ENCODE data around the gene CAPN6.

CAPN6 gene, protein sequence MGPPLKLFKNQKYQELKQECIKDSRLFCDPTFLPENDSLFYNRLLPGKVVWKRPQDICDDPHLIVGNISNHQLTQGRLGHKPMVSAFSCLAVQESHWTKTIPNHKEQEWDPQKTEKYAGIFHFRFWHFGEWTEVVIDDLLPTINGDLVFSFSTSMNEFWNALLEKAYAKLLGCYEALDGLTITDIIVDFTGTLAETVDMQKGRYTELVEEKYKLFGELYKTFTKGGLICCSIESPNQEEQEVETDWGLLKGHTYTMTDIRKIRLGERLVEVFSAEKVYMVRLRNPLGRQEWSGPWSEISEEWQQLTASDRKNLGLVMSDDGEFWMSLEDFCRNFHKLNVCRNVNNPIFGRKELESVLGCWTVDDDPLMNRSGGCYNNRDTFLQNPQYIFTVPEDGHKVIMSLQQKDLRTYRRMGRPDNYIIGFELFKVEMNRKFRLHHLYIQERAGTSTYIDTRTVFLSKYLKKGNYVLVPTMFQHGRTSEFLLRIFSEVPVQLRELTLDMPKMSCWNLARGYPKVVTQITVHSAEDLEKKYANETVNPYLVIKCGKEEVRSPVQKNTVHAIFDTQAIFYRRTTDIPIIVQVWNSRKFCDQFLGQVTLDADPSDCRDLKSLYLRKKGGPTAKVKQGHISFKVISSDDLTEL

DNA sequence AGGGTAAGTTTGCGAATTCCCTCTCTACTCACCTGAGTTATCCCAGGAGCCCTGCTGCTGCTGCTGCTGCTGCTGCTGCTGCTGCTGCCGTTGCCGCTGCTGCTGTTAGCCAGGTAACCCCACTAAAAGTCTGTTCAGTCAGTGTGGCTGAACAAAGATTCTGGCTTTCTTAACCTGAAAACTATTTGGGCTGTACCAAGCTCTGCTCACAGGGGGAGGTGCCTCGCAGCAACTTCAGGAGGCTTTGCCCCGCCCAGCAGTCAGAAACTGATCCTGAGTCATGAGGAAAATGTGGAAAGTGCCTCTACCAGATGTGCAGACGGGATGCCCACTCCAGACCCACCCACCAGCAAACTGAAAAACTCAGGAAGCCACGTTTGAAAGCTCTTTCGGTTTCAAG is at the start of gene CAPN6:
Gene CAPN6 (minus strand): TSS at position 145 of the 400 bp plus-strand sequence. CDS start 6,547 bp downstream, outside the sequence.
- Histone ChIP-seq H3K4me3 (ENCODE audit: low read length) (no peak within 1 kb of the TSS), H4K20me1 (ENCODE audit: control insufficient read depth, insufficient read depth, low read depth, low read length) (no peaks in the 10 kb centered on the region), H3K79me2 (ENCODE audit: control insufficient read depth, low read length) (no peaks in the 10 kb centered on the region), H3K9me2 (replicated peaks; ENCODE audit: control insufficient read depth, low read length) (no peaks in the 10 kb centered on the region), H3K4me2 (ENCODE audit: low read length) (no peak within 1 kb of the TSS), H3K36me3 (ENCODE audit: control insufficient read depth, low read length) (no peaks in the 10 kb centered on the region), H3K27me3 (ENCODE audit: control insufficient read depth, low read length) (no peaks in the 10 kb centered on the region), H3K27ac (ENCODE audit: low read depth, low read length) (no peak within 1 kb of the TSS), H3F3A (ENCODE audit: control insufficient read depth, insufficient read depth) (no peaks in the 10 kb centered on the region), H3K4me1 (ENCODE audit: control insufficient read depth, low read length) (no peaks in the 10 kb centered on the region), H3K9me3 (ENCODE audit: control insufficient read depth, insufficient read depth, low read length) (no peaks in the 10 kb centered on the region)
- TF ChIP-seq, protein P1, sequence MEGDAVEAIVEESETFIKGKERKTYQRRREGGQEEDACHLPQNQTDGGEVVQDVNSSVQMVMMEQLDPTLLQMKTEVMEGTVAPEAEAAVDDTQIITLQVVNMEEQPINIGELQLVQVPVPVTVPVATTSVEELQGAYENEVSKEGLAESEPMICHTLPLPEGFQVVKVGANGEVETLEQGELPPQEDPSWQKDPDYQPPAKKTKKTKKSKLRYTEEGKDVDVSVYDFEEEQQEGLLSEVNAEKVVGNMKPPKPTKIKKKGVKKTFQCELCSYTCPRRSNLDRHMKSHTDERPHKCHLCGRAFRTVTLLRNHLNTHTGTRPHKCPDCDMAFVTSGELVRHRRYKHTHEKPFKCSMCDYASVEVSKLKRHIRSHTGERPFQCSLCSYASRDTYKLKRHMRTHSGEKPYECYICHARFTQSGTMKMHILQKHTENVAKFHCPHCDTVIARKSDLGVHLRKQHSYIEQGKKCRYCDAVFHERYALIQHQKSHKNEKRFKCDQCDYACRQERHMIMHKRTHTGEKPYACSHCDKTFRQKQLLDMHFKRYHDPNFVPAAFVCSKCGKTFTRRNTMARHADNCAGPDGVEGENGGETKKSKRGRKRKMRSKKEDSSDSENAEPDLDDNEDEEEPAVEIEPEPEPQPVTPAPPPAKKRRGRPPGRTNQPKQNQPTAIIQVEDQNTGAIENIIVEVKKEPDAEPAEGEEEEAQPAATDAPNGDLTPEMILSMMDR (IDR thresholded peaks at IDR 0.05; ENCODE audit: low read depth, low read length, poor library complexity, severe bottlenecking), result no peak
- no peak for TF ChIP-seq EZH2phosphoT487 (IDR thresholded peaks at IDR 0.05; ENCODE audit: borderline replicate concordance, low read length)

DNA sequence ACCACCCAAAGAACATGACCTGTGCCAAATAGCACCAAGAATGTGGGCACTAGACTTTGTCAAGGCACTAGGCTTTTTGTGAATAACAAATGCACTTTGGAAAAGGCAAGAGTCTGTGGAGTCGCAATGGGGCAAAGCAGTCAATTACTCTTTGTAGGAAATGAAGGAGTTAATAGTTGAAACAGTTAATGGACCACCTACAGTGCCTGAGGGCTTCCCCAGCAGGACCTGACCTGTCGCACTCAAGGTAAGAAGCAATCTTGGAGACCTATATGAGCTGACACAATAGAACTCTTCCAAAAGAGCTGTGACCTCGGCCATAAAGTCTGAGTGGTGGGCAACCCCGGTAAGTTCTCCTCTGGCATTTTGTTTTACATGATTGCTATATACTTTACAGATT is 49.2 kb upstream of the CAPN6 start:
- TF ChIP-seq, protein P1 (IDR thresholded peaks at IDR 0.05; ENCODE audit: low read depth, low read length, poor library complexity, severe bottlenecking), result no peak
- TF ChIP-seq EZH2phosphoT487 (IDR thresholded peaks at IDR 0.05; ENCODE audit: borderline replicate concordance, low read length), result no peak
- Histone ChIP-seq H3K9me3 (ENCODE audit: control insufficient read depth, insufficient read depth, low read length) (no peaks in the 10 kb centered on the region), H3K9me2 (replicated peaks; ENCODE audit: control insufficient read depth, low read length) (no peaks in the 10 kb centered on the region), H4K20me1 (ENCODE audit: control insufficient read depth, insufficient read depth, low read depth, low read length) (no peaks in the 10 kb centered on the region), H3K36me3 (ENCODE audit: control insufficient read depth, low read length) (no peaks in the 10 kb centered on the region), H3K27me3 (ENCODE audit: control insufficient read depth, low read length) (no peaks in the 10 kb centered on the region), H3K4me3 (ENCODE audit: low read length) (no peak overlapping the region), H3K4me2 (ENCODE audit: low read length) (no peak overlapping the region), H3K4me1 (ENCODE audit: control insufficient read depth, low read length) (no peaks in the 10 kb centered on the region), H3F3A (ENCODE audit: control insufficient read depth, insufficient read depth) (no peaks in the 10 kb centered on the region), H3K27ac (ENCODE audit: low read depth, low read length) (no peak overlapping the region), H3K79me2 (ENCODE audit: control insufficient read depth, low read length) (no peaks in the 10 kb centered on the region)

DNA sequence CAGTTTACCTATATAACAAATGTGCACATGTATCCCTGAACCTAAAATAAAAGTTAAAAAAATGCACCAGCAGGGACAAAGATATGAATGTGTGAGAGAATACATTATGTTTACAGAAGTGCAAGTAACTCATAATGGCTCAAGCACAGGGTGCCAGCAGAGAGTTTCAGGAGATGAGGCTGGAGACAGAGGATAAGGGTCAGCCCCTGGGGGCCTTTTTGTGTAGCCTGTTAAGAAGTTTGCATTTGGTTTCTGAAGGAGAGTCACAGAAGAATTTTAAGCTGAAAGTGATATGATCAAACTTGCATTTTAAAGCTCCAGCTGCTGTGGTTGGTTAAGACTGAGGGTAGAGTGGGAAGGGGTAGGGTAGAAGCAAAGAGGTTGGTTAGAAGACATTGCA is 48.6 kb upstream of the CAPN6 start:
- Histone ChIP-seq H4K20me1 (ENCODE audit: control insufficient read depth, insufficient read depth, low read depth, low read length) (no peaks in the 10 kb centered on the region), H3F3A (ENCODE audit: control insufficient read depth, insufficient read depth) (no peaks in the 10 kb centered on the region), H3K79me2 (ENCODE audit: control insufficient read depth, low read length) (no peaks in the 10 kb centered on the region), H3K9me3 (ENCODE audit: control insufficient read depth, insufficient read depth, low read length) (no peaks in the 10 kb centered on the region), H3K9me2 (replicated peaks; ENCODE audit: control insufficient read depth, low read length) (no peaks in the 10 kb centered on the region), H3K4me2 (ENCODE audit: low read length) (no peak overlapping the region), H3K27ac (ENCODE audit: low read depth, low read length) (no peak overlapping the region), H3K4me1 (ENCODE audit: control insufficient read depth, low read length) (no peaks in the 10 kb centered on the region), H3K4me3 (ENCODE audit: low read length) (no peak overlapping the region), H3K27me3 (ENCODE audit: control insufficient read depth, low read length) (no peaks in the 10 kb centered on the region), H3K36me3 (ENCODE audit: control insufficient read depth, low read length) (no peaks in the 10 kb centered on the region)
- TF ChIP-seq, protein P1 (IDR thresholded peaks at IDR 0.05; ENCODE audit: low read depth, low read length, poor library complexity, severe bottlenecking), result no peak
- no peak for TF ChIP-seq EZH2phosphoT487 (IDR thresholded peaks at IDR 0.05; ENCODE audit: borderline replicate concordance, low read length)

Measured in DOHH2 (cell line).